Measurements from ENCODE around the gene RPH3AL. TPM values are rescaled to one million over a fixed set of nuclear protein-coding genes. Genes with fewer than 3 reads are reported as not detected.
A peak's percentile ranks its signal among the peaks of the same experiment; 100 is the strongest.
"Not testable (repeated sequence)": the region's sequence is repeated elsewhere in the genome, so short reads cannot be mapped to it uniquely, and the experiment has no call there.

The RPH3AL gene
- total RNA-seq, 2 experiments from 2014 or later: 1.2 to 2.9 TPM

- Mint-ChIP-seq H3K36me3 (no peaks in the 10 kb centered on the region), H3K4me3 (no peak overlapping the region), H3K9me3 (ENCODE audit: low read depth) (no peaks in the 10 kb centered on the region), H3K27ac (no peak overlapping the region), H3K27me3 (no peaks in the 10 kb centered on the region), H3K4me1 (no peaks in the 10 kb centered on the region)
- ATAC-seq: no peak
- no peak for DNase-seq
- CTCF ChIA-PET: no interaction called here
Observed at GRCh38 chr17:245020-245419, 107.6 kb downstream of the RPH3AL start.

- H3K27ac Mint-ChIP-seq; ATAC-seq; H3K27me3 Mint-ChIP-seq; H3K4me3 Mint-ChIP-seq; DNase-seq; H3K4me1 Mint-ChIP-seq; H3K9me3 Mint-ChIP-seq (ENCODE audit: low read depth); CTCF ChIA-PET; H3K36me3 Mint-ChIP-seq: not testable (repeated sequence)
Observed at GRCh38 chr17:243924-244323, 108.7 kb downstream of the RPH3AL start.

- H3K36me3 Mint-ChIP-seq: no peaks in the 10 kb centered on the region
- ATAC-seq: no peak
- CTCF ChIA-PET: interaction anchor here (1.0 kb wide), 1 partner anchor 13 kb away, joined by 3 read pairs; no protein-coding TSS in a partner anchor
- no peak overlapping the region for H3K4me3 Mint-ChIP-seq
- H3K27me3 Mint-ChIP-seq: no peaks in the 10 kb centered on the region
- H3K4me1 Mint-ChIP-seq: peaks cover 6% of the 10 kb centered on the region
- no peaks in the 10 kb centered on the region for H3K9me3 Mint-ChIP-seq (ENCODE audit: low read depth)
- no peak for DNase-seq
- no peak overlapping the region for H3K27ac Mint-ChIP-seq
Observed at GRCh38 chr17:238964-239259, 113.7 kb downstream of the RPH3AL start.

GRCh38 chr17:238071-238963 lies 114.3 kb downstream of the RPH3AL start:
- DNase-seq (no peak), ATAC-seq (no peak)
- Mint-ChIP-seq H3K4me3 (no peak overlapping the region), H3K27me3 (no peaks in the 10 kb centered on the region), H3K27ac (peak overlapping the region; percentile 62), H3K4me1 (peaks cover 6% of the 10 kb centered on the region), H3K9me3 (ENCODE audit: low read depth) (no peaks in the 10 kb centered on the region), H3K36me3 (no peaks in the 10 kb centered on the region)
- CTCF ChIA-PET: interaction anchor here (1.0 kb wide), 1 partner anchor 12 kb away, joined by 3 read pairs; no protein-coding TSS in a partner anchor

- Mint-ChIP-seq H3K36me3 (no peaks in the 10 kb centered on the region), H3K27ac (no peak overlapping the region), H3K4me1 (peaks cover 6% of the 10 kb centered on the region), H3K4me3 (no peak overlapping the region), H3K27me3 (no peaks in the 10 kb centered on the region), H3K9me3 (ENCODE audit: low read depth) (no peaks in the 10 kb centered on the region)
- CTCF ChIA-PET: no interaction called here
- no peak for ATAC-seq
- no peak for DNase-seq
Observed at GRCh38 chr17:237406-237955, 115.1 kb downstream of the RPH3AL start.

- ATAC-seq: no peak
- Mint-ChIP-seq H3K9me3 (ENCODE audit: low read depth) (no peaks in the 10 kb centered on the region), H3K36me3 (no peaks in the 10 kb centered on the region), H3K4me3 (no peak overlapping the region), H3K4me1 (peaks cover 6% of the 10 kb centered on the region), H3K27me3 (no peaks in the 10 kb centered on the region), H3K27ac (no peak overlapping the region)
- no peak for DNase-seq
- CTCF ChIA-PET: interaction anchor here (0.6 kb wide), 1 partner anchor 159 kb away, joined by 3 read pairs; no protein-coding TSS in a partner anchor
Observed at GRCh38 chr17:236641-237405, 115.8 kb downstream of the RPH3AL start.

GRCh38 chr17:235831-236640 lies 116.6 kb downstream of the RPH3AL start:
- CTCF ChIA-PET: interaction anchor here (0.6 kb wide), 1 partner anchor 160 kb away, joined by 3 read pairs; no protein-coding TSS in a partner anchor
- no peaks in the 10 kb centered on the region for H3K36me3 Mint-ChIP-seq
- no peak for ATAC-seq
- H3K4me3 Mint-ChIP-seq: no peak overlapping the region
- no peak overlapping the region for H3K27ac Mint-ChIP-seq
- peaks cover 6% of the 10 kb centered on the region for H3K4me1 Mint-ChIP-seq
- no peaks in the 10 kb centered on the region for H3K9me3 Mint-ChIP-seq (ENCODE audit: low read depth)
- H3K27me3 Mint-ChIP-seq: no peaks in the 10 kb centered on the region
- DNase-seq: no peak

GRCh38 chr17:234994-235830 lies 117.4 kb downstream of the RPH3AL start:
- ATAC-seq, H3K4me3 Mint-ChIP-seq, CTCF ChIA-PET: not testable (repeated sequence)

GRCh38 chr17:234163-234993 lies 118.2 kb downstream of the RPH3AL start:
- H3K9me3 Mint-ChIP-seq (ENCODE audit: low read depth); DNase-seq; H3K27me3 Mint-ChIP-seq; ATAC-seq; CTCF ChIA-PET; H3K27ac Mint-ChIP-seq; H3K4me1 Mint-ChIP-seq; H3K4me3 Mint-ChIP-seq; H3K36me3 Mint-ChIP-seq: not testable (repeated sequence)

More at GRCh38 chr17:234994-235830, 117.4 kb downstream of the RPH3AL start:
- H3K36me3 Mint-ChIP-seq; H3K9me3 Mint-ChIP-seq (ENCODE audit: low read depth); H3K27ac Mint-ChIP-seq; H3K27me3 Mint-ChIP-seq; DNase-seq; H3K4me1 Mint-ChIP-seq: not testable (repeated sequence)

GRCh38 chr17:233473-233941 lies 119.1 kb downstream of the RPH3AL start:
- DNase-seq: no peak
- no peak for ATAC-seq
- no peak overlapping the region for H3K4me3 Mint-ChIP-seq
- no peak overlapping the region for H3K27ac Mint-ChIP-seq
- no peaks in the 10 kb centered on the region for H3K27me3 Mint-ChIP-seq
- no peaks in the 10 kb centered on the region for H3K9me3 Mint-ChIP-seq (ENCODE audit: low read depth)
- H3K36me3 Mint-ChIP-seq: no peaks in the 10 kb centered on the region
- peaks cover 6% of the 10 kb centered on the region for H3K4me1 Mint-ChIP-seq
- CTCF ChIA-PET: no interaction called here

- Mint-ChIP-seq H3K27ac (no peak overlapping the region), H3K27me3 (no peaks in the 10 kb centered on the region), H3K4me1 (no peaks in the 10 kb centered on the region), H3K4me3 (no peak overlapping the region), H3K36me3 (no peaks in the 10 kb centered on the region), H3K9me3 (ENCODE audit: low read depth) (no peaks in the 10 kb centered on the region)
- ATAC-seq: no peak
- CTCF ChIA-PET: no interaction called here
- DNase-seq: no peak
Observed at GRCh38 chr17:231966-232807, 120.4 kb downstream of the RPH3AL start.
